Glutamatergic neuron (in vitro differentiated cells): ENCODE measurements around the gene ATP6V1B1. TPM values are rescaled to one million over a fixed set of nuclear protein-coding genes. Genes with fewer than 3 reads are reported as not detected.

Experiments
- DNase-seq: peaks from one replicate; pipeline ENCODE4 v3.0.0; 2022
- H3K27ac Mint-ChIP-seq: one replicate; pipeline ENCODE4 v1.8.0; 2020; ENCODE audit warnings: mild to moderate bottlenecking, mixed read lengths, inconsistent platforms; ENCODE audit not compliant: unreplicated experiment
- H3K27me3 Mint-ChIP-seq: one replicate; pipeline ENCODE4 v1.8.0; 2020; ENCODE audit warnings: mild to moderate bottlenecking, moderate library complexity, mixed read lengths, inconsistent platforms; ENCODE audit not compliant: unreplicated experiment
- H3K36me3 Mint-ChIP-seq: one replicate; pipeline ENCODE4 v1.8.0; 2020; ENCODE audit warnings: mild to moderate bottlenecking, mixed read lengths, inconsistent platforms; ENCODE audit not compliant: unreplicated experiment
- H3K4me1 Mint-ChIP-seq: one replicate; pipeline ENCODE4 v1.8.0; 2020; ENCODE audit warnings: mild to moderate bottlenecking, low read depth, mixed read lengths, inconsistent platforms; ENCODE audit not compliant: unreplicated experiment
- H3K4me3 Mint-ChIP-seq: one replicate; pipeline ENCODE4 v1.8.0; 2020; ENCODE audit warnings: mild to moderate bottlenecking, mixed read lengths, inconsistent platforms; ENCODE audit not compliant: unreplicated experiment
- H3K9me3 Mint-ChIP-seq: one replicate; pipeline ENCODE4 v1.8.0; 2020; ENCODE audit warnings: mild to moderate bottlenecking, moderate library complexity, mixed read lengths, inconsistent platforms; ENCODE audit not compliant: unreplicated experiment
- CTCF ChIP-seq: fragments of 200-600 bp; sonication (generic); IDR thresholded peaks from one replicate; pipeline ENCODE4 v1.5.0; 2021; ENCODE audit not compliant: partially characterized antibody, unreplicated experiment
- total RNA-seq: library from RNA; stranded (reverse); fragmentation: NEBNext Ultra II Directional; extraction: Animal tissue kit (Norgen Biotek cat#: 25700); gene quantifications from one replicate; pipeline ENCODE4 v1.2.1, GENCODE V29; 2021; ENCODE audit not compliant: unreplicated experiment

ATP6V1B1 gene
- total RNA-seq, 1 donor from 2014 or later = not detected

GRCh38 chr2:70941186-70941585, 5.5 kb downstream of the ATP6V1B1 start:
- no peak for TF ChIP-seq CTCF
- Mint-ChIP-seq H3K36me3 (no peaks in the 10 kb centered on the region), H3K4me3 (no peak overlapping the region), H3K27ac (no peak overlapping the region), H3K27me3 (peaks cover 14% of the 10 kb centered on the region), H3K9me3 (no peaks in the 10 kb centered on the region), H3K4me1 (no peaks in the 10 kb centered on the region)
- no peak for DNase-seq

GRCh38 chr2:70941701-70942100, 6.0 kb downstream of the ATP6V1B1 start:
- Mint-ChIP-seq H3K4me3 (no peak overlapping the region), H3K4me1 (no peaks in the 10 kb centered on the region), H3K27me3 (peaks cover 16% of the 10 kb centered on the region), H3K36me3 (no peaks in the 10 kb centered on the region), H3K9me3 (no peaks in the 10 kb centered on the region), H3K27ac (no peak overlapping the region)
- TF ChIP-seq CTCF = no peak
- no peak for DNase-seq

- Mint-ChIP-seq H3K4me3 (no peak overlapping the region), H3K9me3 (no peaks in the 10 kb centered on the region), H3K36me3 (no peaks in the 10 kb centered on the region), H3K27ac (no peak overlapping the region), H3K27me3 (peaks cover 20% of the 10 kb centered on the region), H3K4me1 (no peaks in the 10 kb centered on the region)
- DNase-seq = no peak
- no peak for TF ChIP-seq CTCF
These were observed 6.9 kb downstream of the ATP6V1B1 start for GRCh38 chr2:70942396-70943204.

- H3K9me3 Mint-ChIP-seq = no peaks in the 10 kb centered on the region
- H3K27ac Mint-ChIP-seq = no peak overlapping the region
- no peak overlapping the region for H3K4me3 Mint-ChIP-seq
- DNase-seq = no peak
- H3K36me3 Mint-ChIP-seq = no peaks in the 10 kb centered on the region
- H3K4me1 Mint-ChIP-seq = no peaks in the 10 kb centered on the region
- TF ChIP-seq CTCF = no peak
- peaks cover 23% of the 10 kb centered on the region for H3K27me3 Mint-ChIP-seq
These were observed 7.6 kb downstream of the ATP6V1B1 start for GRCh38 chr2:70943205-70943871.

- TF ChIP-seq CTCF = no peak
- no peaks in the 10 kb centered on the region for H3K36me3 Mint-ChIP-seq
- H3K27ac Mint-ChIP-seq = no peak overlapping the region
- H3K4me1 Mint-ChIP-seq = no peaks in the 10 kb centered on the region
- H3K27me3 Mint-ChIP-seq = peaks cover 23% of the 10 kb centered on the region
- H3K4me3 Mint-ChIP-seq = no peak overlapping the region
- no peak for DNase-seq
- no peaks in the 10 kb centered on the region for H3K9me3 Mint-ChIP-seq
These were observed 8.5 kb downstream of the ATP6V1B1 start for GRCh38 chr2:70944111-70944690.
